Measurements from ENCODE around the gene ACOT11.
"Not testable (repeated sequence)": the region's sequence is repeated elsewhere in the genome, so short reads cannot be mapped to it uniquely, and the experiment has no call there.

ACOT11 gene

GRCh38 chr1:54547601-54548388, at the start of gene ACOT11:
Gene ACOT11 (plus strand): TSS chr1:54548228. CDS start chr1:54548310, 82 bp downstream.
- peak in 56 of 58 donors; percentile 34 to 92 (median 79) for DNase-seq

GRCh38 chr1:54498383-54499096, 49.5 kb upstream of the ACOT11 start:
- no peak for DNase-seq

- no peak for DNase-seq
These were observed 49.0 kb upstream of the ACOT11 start for GRCh38 chr1:54499097-54499359.

- DNase-seq = peak in 18 of 58 donors; percentile 4 to 68 (median 34)
These were observed 48.5 kb upstream of the ACOT11 start for GRCh38 chr1:54499360-54500106.

GRCh38 chr1:54500107-54500431, 48.0 kb upstream of the ACOT11 start:
- DNase-seq = no peak

- no peak for DNase-seq
These were observed 46.2 kb upstream of the ACOT11 start for GRCh38 chr1:54501849-54502248.

- no peak for DNase-seq
These were observed 45.7 kb upstream of the ACOT11 start for GRCh38 chr1:54502342-54502741.

GRCh38 chr1:54506594-54506993, 41.4 kb upstream of the ACOT11 start:
- DNase-seq = no peak

GRCh38 chr1:54507033-54507870, 40.8 kb upstream of the ACOT11 start:
- DNase-seq = no peak

- DNase-seq = no peak
These were observed 37.2 kb upstream of the ACOT11 start for GRCh38 chr1:54510715-54511270.

- DNase-seq = not testable (repeated sequence)
These were observed 34.0 kb upstream of the ACOT11 start for GRCh38 chr1:54513921-54514580.

- DNase-seq = no peak
These were observed 31.6 kb upstream of the ACOT11 start for GRCh38 chr1:54516249-54516920.

- no peak for DNase-seq
These were observed 30.5 kb upstream of the ACOT11 start for GRCh38 chr1:54517496-54517895.

- no peak for DNase-seq
These were observed 29.5 kb upstream of the ACOT11 start for GRCh38 chr1:54518489-54518888.

- no peak for DNase-seq
These were observed 28.3 kb upstream of the ACOT11 start for GRCh38 chr1:54519709-54520108.

GRCh38 chr1:54520631-54521321, 27.3 kb upstream of the ACOT11 start:
- no peak for DNase-seq

GRCh38 chr1:54526565-54526964, 21.5 kb upstream of the ACOT11 start:
- DNase-seq = not testable (repeated sequence)

GRCh38 chr1:54528613-54529012, 19.4 kb upstream of the ACOT11 start:
- DNase-seq = no peak

GRCh38 chr1:54532033-54532432, 16.0 kb upstream of the ACOT11 start:
- DNase-seq = no peak
